MM.1S (cell line): ENCODE results near the gene DNAL4.

ENCODE experiments used
- DNase-seq: peaks from one replicate; pipeline ENCODE4 v3.0.0-alpha.2; 2015
- H2AFZ ChIP-seq: fragments of 300-600 bp; sonication (generic); 2 replicates; pipeline ENCODE4 v1.6.0; 2016; ENCODE audit warnings: antibody characterized with exemption, low read length
- H3F3A ChIP-seq: fragments of 300-600 bp; sonication (generic); 2 replicates; pipeline ENCODE4 v1.6.1; 2016; ENCODE audit warnings: mild to moderate bottlenecking, antibody characterized with exemption, low read length, moderate library complexity, mixed read lengths; ENCODE audit not compliant: insufficient read depth
- H3K27ac ChIP-seq: fragments of 300-600 bp; sonication (generic); 2 replicates; pipeline ENCODE4 v1.5.1; 2016; ENCODE audit warnings: mild to moderate bottlenecking, low read length
- H3K27me3 ChIP-seq: fragments of 300-600 bp; sonication (generic); replicated peaks from 2 replicates; pipeline ENCODE4 v1.6.0; 2016; ENCODE audit warnings: low read length; ENCODE audit not compliant: insufficient read depth
- H3K36me3 ChIP-seq: fragments of 300-600 bp; sonication (generic); replicated peaks from 2 replicates; pipeline ENCODE4 v1.6.1; 2016; ENCODE audit warnings: mild to moderate bottlenecking, low read length, mixed read lengths; ENCODE audit not compliant: insufficient read depth
- H3K4me1 ChIP-seq: fragments of 300-600 bp; sonication (generic); 2 replicates; pipeline ENCODE4 v1.6.1; 2016; ENCODE audit warnings: low read length, mixed read lengths
- H3K4me2 ChIP-seq: fragments of 300-600 bp; sonication (generic); 2 replicates; pipeline ENCODE4 v1.6.0; 2016; ENCODE audit warnings: low read depth, low read length
- H3K4me3 ChIP-seq: fragments of 300-600 bp; sonication (generic); 2 replicates; pipeline ENCODE4 v1.5.1; 2016; ENCODE audit warnings: low read length, mixed read lengths
- H3K79me2 ChIP-seq: fragments of 300-600 bp; sonication (generic); 2 replicates; pipeline ENCODE4 v1.6.1; 2016; ENCODE audit warnings: mixed run types, low read length, mixed read lengths
- H3K9ac ChIP-seq: fragments of 300-600 bp; sonication (generic); 2 replicates; pipeline ENCODE4 v1.6.1; 2016; ENCODE audit warnings: low read length, mixed read lengths
- H3K9me2 ChIP-seq: fragments of 300-600 bp; sonication (generic); replicated peaks from 2 replicates; pipeline ENCODE4 v1.6.1; 2016; ENCODE audit warnings: mild to moderate bottlenecking, low read length, mixed read lengths; ENCODE audit not compliant: insufficient read depth
- H3K9me3 ChIP-seq: fragments of 300-600 bp; sonication (generic); replicated peaks from 2 replicates; pipeline ENCODE4 v1.6.1; 2016; ENCODE audit warnings: mild to moderate bottlenecking, low read length, mixed read lengths; ENCODE audit not compliant: insufficient read depth
- H4K20me1 ChIP-seq: fragments of 300-600 bp; sonication (generic); 2 replicates; pipeline ENCODE4 v1.6.1; 2016; ENCODE audit warnings: mild to moderate bottlenecking, low read length, moderate library complexity, mixed read lengths; ENCODE audit not compliant: insufficient read depth
- CTCF ChIP-seq: fragments of 300-600 bp; sonication (generic); IDR thresholded peaks from 2 replicates; pipeline ENCODE4 v1.5.1; 2016; ENCODE audit warnings: antibody characterized with exemption, low read length, mixed read lengths
- EZH2 ChIP-seq: fragments of 300-600 bp; sonication (generic); optimal IDR thresholded peaks from 2 replicates; pipeline ENCODE3; 2017; ENCODE audit warnings: low read depth, mild to moderate bottlenecking, antibody characterized with exemption, low read length, mixed read lengths
- EZH2phosphoT487 ChIP-seq: fragments of 300-600 bp; sonication (generic); IDR thresholded peaks from 2 replicates; pipeline ENCODE4 v1.6.1; 2018; ENCODE audit warnings: antibody characterized with exemption, low read length

DNAL4 gene

GRCh38 chr22:38744981-38745380, 49.0 kb downstream of the DNAL4 start:
- Histone ChIP-seq H3K27ac (no peak overlapping the region), H3K4me2 (no peak overlapping the region), H3K36me3 (peaks cover 28% of the 10 kb centered on the region), H3K4me1 (0 out of 2 replicates have a peak, but pooled peaks cover under 1% of the 10 kb centered on the region), H4K20me1 (no peaks in the 10 kb centered on the region), H3K27me3 (no peaks in the 10 kb centered on the region), H3K9me2 (no peaks in the 10 kb centered on the region), H2AFZ (no peak overlapping the region), H3K79me2 (peaks cover 66% of the 10 kb centered on the region), H3K9me3 (no peaks in the 10 kb centered on the region), H3F3A (peaks cover 15% of the 10 kb centered on the region; the same call in 1 of the 2 replicates), H3K9ac (no peak overlapping the region), H3K4me3 (no peak overlapping the region)
- no peak for DNase-seq
- TF ChIP-seq EZH2 (no peak), CTCF (no peak), EZH2phosphoT487 (no peak)

GRCh38 chr22:38742176-38742942, 51.6 kb downstream of the DNAL4 start:
- H3K9me2 ChIP-seq, result no peaks in the 10 kb centered on the region
- no peaks in the 10 kb centered on the region for H4K20me1 ChIP-seq
- H3K4me3 ChIP-seq, result no peak overlapping the region
- no peak overlapping the region for H3K9ac ChIP-seq
- H3K27me3 ChIP-seq, result no peaks in the 10 kb centered on the region
- no peak overlapping the region for H3K27ac ChIP-seq
- peaks cover 63% of the 10 kb centered on the region for H3K79me2 ChIP-seq
- no peak for DNase-seq
- no peaks in the 10 kb centered on the region for H3K4me1 ChIP-seq
- H3K36me3 ChIP-seq, result peaks cover 34% of the 10 kb centered on the region
- TF ChIP-seq EZH2phosphoT487 (no peak), EZH2 (no peak), CTCF (no peak)
- no peak overlapping the region for H3K4me2 ChIP-seq
- no peaks in the 10 kb centered on the region for H3K9me3 ChIP-seq
- peaks cover 32% of the 10 kb centered on the region for H3F3A ChIP-seq
- H2AFZ ChIP-seq, result no peak overlapping the region

- DNase-seq, result no peak
Measured at GRCh38 chr22:38741576-38741975, 52.4 kb downstream of the DNAL4 start.

More at GRCh38 chr22:38741576-38741975, 52.4 kb downstream of the DNAL4 start:
- H3K27me3 ChIP-seq, result no peaks in the 10 kb centered on the region
- H3K27ac ChIP-seq, result no peak overlapping the region
- peaks cover 40% of the 10 kb centered on the region for H3F3A ChIP-seq
- H3K4me1 ChIP-seq, result no peaks in the 10 kb centered on the region
- H3K79me2 ChIP-seq, result peaks cover 61% of the 10 kb centered on the region
- peaks cover 34% of the 10 kb centered on the region for H3K36me3 ChIP-seq
- no peak overlapping the region for H2AFZ ChIP-seq
- no peaks in the 10 kb centered on the region for H3K9me3 ChIP-seq
- no peak overlapping the region for H3K9ac ChIP-seq
- no peaks in the 10 kb centered on the region for H4K20me1 ChIP-seq
- TF ChIP-seq EZH2 (no peak), CTCF (no peak), EZH2phosphoT487 (no peak)
- H3K9me2 ChIP-seq, result no peaks in the 10 kb centered on the region
- H3K4me2 ChIP-seq, result no peak overlapping the region
- no peak overlapping the region for H3K4me3 ChIP-seq
